ENCODE measurements around the gene SUV39H1.

DNA sequence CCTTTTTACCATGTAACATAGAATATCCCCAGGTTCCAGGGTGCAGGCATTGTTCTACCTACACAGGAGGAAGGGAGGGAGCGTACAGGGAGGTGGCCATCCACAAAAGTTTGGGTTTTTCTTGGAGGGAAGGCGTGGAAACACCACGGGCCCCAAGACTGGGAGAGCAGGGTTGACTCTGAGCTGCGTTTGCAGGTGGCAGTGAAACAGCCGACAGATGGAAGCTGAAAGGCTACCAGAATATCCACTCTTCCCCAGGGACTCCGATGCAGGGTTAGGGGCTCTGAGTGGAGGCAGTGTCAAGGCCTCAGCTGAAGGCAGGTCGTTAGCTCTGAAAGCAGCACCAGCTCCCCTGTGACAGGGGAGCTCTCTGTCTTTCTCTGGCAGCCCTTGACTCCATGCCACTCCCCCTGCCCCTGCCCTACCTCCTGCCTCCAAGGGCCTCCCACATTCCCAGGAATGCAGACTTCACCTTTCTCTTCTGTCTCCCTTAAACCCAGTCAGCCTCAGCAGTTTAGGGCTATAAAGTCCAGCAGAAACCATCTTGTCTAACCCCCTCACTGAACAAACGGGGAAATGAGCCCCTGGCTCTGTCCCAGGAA lies 51.0 kb downstream of the SUV39H1 start:
- TF ChIP-seq, protein P1, sequence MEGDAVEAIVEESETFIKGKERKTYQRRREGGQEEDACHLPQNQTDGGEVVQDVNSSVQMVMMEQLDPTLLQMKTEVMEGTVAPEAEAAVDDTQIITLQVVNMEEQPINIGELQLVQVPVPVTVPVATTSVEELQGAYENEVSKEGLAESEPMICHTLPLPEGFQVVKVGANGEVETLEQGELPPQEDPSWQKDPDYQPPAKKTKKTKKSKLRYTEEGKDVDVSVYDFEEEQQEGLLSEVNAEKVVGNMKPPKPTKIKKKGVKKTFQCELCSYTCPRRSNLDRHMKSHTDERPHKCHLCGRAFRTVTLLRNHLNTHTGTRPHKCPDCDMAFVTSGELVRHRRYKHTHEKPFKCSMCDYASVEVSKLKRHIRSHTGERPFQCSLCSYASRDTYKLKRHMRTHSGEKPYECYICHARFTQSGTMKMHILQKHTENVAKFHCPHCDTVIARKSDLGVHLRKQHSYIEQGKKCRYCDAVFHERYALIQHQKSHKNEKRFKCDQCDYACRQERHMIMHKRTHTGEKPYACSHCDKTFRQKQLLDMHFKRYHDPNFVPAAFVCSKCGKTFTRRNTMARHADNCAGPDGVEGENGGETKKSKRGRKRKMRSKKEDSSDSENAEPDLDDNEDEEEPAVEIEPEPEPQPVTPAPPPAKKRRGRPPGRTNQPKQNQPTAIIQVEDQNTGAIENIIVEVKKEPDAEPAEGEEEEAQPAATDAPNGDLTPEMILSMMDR (IDR thresholded peaks at IDR 0.05) = no peak
- TF ChIP-seq RAD21 (IDR thresholded peaks at IDR 0.05; ENCODE audit: low read length) (no peak), EP300 (IDR thresholded peaks at IDR 0.05; ENCODE audit: borderline replicate concordance in 1 of 2, low read depth in 1 of 2, low read length in 1 of 2) (no peak), TCF12 (IDR thresholded peaks at IDR 0.05) (no peak)
- TF ChIP-seq, protein P2, sequence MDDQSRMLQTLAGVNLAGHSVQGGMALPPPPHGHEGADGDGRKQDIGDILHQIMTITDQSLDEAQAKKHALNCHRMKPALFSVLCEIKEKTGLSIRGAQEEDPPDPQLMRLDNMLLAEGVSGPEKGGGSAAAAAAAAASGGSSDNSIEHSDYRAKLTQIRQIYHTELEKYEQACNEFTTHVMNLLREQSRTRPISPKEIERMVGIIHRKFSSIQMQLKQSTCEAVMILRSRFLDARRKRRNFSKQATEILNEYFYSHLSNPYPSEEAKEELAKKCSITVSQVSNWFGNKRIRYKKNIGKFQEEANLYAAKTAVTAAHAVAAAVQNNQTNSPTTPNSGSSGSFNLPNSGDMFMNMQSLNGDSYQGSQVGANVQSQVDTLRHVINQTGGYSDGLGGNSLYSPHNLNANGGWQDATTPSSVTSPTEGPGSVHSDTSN (IDR thresholded peaks at IDR 0.05) = no peak

Data from SK-N-SH (cell line).